ENCODE measurements around the gene CIB2.
A peak's percentile ranks its signal among the peaks of the same experiment; 100 is the strongest.

- no peak for TF ChIP-seq SIN3A (IDR thresholded peaks at IDR 0.05; ENCODE audit: borderline replicate concordance, insufficient read depth, low read length)
- no peak for TF ChIP-seq POLR2AphosphoS5 (IDR thresholded peaks at IDR 0.05; ENCODE audit: low read depth, low read length)
- TF ChIP-seq, protein P1, sequence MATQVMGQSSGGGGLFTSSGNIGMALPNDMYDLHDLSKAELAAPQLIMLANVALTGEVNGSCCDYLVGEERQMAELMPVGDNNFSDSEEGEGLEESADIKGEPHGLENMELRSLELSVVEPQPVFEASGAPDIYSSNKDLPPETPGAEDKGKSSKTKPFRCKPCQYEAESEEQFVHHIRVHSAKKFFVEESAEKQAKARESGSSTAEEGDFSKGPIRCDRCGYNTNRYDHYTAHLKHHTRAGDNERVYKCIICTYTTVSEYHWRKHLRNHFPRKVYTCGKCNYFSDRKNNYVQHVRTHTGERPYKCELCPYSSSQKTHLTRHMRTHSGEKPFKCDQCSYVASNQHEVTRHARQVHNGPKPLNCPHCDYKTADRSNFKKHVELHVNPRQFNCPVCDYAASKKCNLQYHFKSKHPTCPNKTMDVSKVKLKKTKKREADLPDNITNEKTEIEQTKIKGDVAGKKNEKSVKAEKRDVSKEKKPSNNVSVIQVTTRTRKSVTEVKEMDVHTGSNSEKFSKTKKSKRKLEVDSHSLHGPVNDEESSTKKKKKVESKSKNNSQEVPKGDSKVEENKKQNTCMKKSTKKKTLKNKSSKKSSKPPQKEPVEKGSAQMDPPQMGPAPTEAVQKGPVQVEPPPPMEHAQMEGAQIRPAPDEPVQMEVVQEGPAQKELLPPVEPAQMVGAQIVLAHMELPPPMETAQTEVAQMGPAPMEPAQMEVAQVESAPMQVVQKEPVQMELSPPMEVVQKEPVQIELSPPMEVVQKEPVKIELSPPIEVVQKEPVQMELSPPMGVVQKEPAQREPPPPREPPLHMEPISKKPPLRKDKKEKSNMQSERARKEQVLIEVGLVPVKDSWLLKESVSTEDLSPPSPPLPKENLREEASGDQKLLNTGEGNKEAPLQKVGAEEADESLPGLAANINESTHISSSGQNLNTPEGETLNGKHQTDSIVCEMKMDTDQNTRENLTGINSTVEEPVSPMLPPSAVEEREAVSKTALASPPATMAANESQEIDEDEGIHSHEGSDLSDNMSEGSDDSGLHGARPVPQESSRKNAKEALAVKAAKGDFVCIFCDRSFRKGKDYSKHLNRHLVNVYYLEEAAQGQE (IDR thresholded peaks at IDR 0.05; ENCODE audit: insufficient read depth in 1 of 2, low read depth in 2 of 2, low read length in 2 of 2) = no peak
- TF ChIP-seq TAF1 (IDR thresholded peaks at IDR 0.05; ENCODE audit: borderline replicate concordance, insufficient read depth, low read length) = no peak
- peak; percentile 7 for TF ChIP-seq FOXP2 (optimal IDR thresholded peaks at IDR 0.05; ENCODE audit: borderline replicate concordance, extremely low read depth, extremely low read length, insufficient read depth)
Measured at GRCh38 chr15:78075490-78076230, 55.6 kb downstream of the CIB2 start.

Measured in PFSK-1 (cell line).